Suprapubic skin (tissue), 4 donors: Measurements from ENCODE around the gene SPSB4.

Experiments used
- EP300 ChIP-seq: sonication (generic); formaldehyde crosslinking; IDR thresholded peaks from one replicate; pipeline ENCODE4 v1.6.1; 2017; ENCODE audit warnings: antibody characterized with exemption
- POLR2A ChIP-seq, 2 donors: fragments of 450-650 bp; IDR thresholded peaks; one replicate each; pipeline ENCODE4 v1.6.1; 2017; ENCODE audit warnings: antibody characterized with exemption in 2 of 2, mild to moderate bottlenecking in 2 of 2, moderate library complexity in 2 of 2
- POLR2AphosphoS5 ChIP-seq, 3 donors: sonication (generic); formaldehyde crosslinking; IDR thresholded peaks; one replicate each; pipeline ENCODE4 v1.6.1; 2017; ENCODE audit warnings: antibody characterized with exemption in 3 of 3
- TF ChIP-seq, protein P1 (sequence below), 2 donors: fragments of 200-600 bp in 1 of 2; fragments of 450-650 bp in 1 of 2; sonication (generic) in 1 of 2; IDR thresholded peaks; one replicate each; pipeline ENCODE4 v1.5.1; 2016 to 2019; ENCODE audit warnings: antibody characterized with exemption in 2 of 2, mild to moderate bottlenecking in 1 of 2, moderate library complexity in 1 of 2

DNA sequence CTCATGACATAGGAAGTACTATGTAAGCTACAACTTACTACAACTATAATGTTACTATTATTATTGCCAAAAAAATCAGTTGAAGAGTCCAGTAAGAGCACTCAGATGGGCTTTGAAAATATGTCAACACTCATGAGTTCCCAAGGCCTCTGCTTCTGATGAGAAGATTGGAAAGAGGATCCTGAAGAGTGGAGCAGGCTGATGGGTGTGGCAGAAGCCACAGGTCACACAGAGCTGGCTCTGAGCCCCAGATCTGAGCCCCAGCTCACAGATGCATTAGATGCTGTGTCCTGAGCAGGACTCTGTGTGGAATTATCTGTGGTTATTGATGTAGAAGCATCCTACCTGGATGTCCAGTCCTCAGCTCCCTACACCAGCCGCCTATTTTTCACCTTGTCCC lies 65.6 kb downstream of the SPSB4 start:
- TF ChIP-seq POLR2A (IDR thresholded peaks at IDR 0.05), result no peak
- TF ChIP-seq, protein P1, sequence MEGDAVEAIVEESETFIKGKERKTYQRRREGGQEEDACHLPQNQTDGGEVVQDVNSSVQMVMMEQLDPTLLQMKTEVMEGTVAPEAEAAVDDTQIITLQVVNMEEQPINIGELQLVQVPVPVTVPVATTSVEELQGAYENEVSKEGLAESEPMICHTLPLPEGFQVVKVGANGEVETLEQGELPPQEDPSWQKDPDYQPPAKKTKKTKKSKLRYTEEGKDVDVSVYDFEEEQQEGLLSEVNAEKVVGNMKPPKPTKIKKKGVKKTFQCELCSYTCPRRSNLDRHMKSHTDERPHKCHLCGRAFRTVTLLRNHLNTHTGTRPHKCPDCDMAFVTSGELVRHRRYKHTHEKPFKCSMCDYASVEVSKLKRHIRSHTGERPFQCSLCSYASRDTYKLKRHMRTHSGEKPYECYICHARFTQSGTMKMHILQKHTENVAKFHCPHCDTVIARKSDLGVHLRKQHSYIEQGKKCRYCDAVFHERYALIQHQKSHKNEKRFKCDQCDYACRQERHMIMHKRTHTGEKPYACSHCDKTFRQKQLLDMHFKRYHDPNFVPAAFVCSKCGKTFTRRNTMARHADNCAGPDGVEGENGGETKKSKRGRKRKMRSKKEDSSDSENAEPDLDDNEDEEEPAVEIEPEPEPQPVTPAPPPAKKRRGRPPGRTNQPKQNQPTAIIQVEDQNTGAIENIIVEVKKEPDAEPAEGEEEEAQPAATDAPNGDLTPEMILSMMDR (IDR thresholded peaks at IDR 0.05), result no peak
- no peak for TF ChIP-seq POLR2AphosphoS5 (IDR thresholded peaks at IDR 0.05)
- TF ChIP-seq EP300, result no peak
